Measurements from ENCODE around the gene RNF220. TPM values are rescaled to one million over a fixed set of nuclear protein-coding genes. Genes with fewer than 3 reads are reported as not detected.

Gene RNF220
- total and polyA plus RNA-seq, 9 of the 15 experiments (the other 6 are each of a cell fraction or from before 2014, with no cell fraction given) = 5.1 to 117 (median 66.9) TPM

GRCh38 chr1:44485229-44485933 lies 80.3 kb downstream of the RNF220 start (continued):
- TF ChIP-seq POLR3G (IDR thresholded peaks at IDR 0.05; ENCODE audit: extremely low read depth, insufficient read length, insufficient replicate concordance) (no peak), BRF1 (IDR thresholded peaks at IDR 0.05; ENCODE audit: borderline replicate concordance, extremely low read depth, insufficient read length) (no peak), ARID4B (CRISPR knock-in tag; IDR thresholded peaks at IDR 0.05) (no peak), FOXP4 (CRISPR knock-in tag; IDR thresholded peaks at IDR 0.05; ENCODE audit: borderline replicate concordance) (no peak), ZNF431 (CRISPR knock-in tag; IDR thresholded peaks at IDR 0.05) (no peak), E2F6 (IDR thresholded peaks at IDR 0.05; ENCODE audit: borderline replicate concordance in 1 of 2, extremely low read depth in 1 of 2, insufficient read depth in 1 of 2, insufficient read length in 1 of 2, low read depth in 1 of 2, low read length in 1 of 2, poor library complexity in 1 of 2, severe bottlenecking in 1 of 2) (no peak), MAFK (IDR thresholded peaks at IDR 0.05; ENCODE audit: low read length) (peak; percentile 94), PBX2 (CRISPR knock-in tag; IDR thresholded peaks at IDR 0.05; ENCODE audit: low read depth) (peak; percentile 81), PBX2 (tag; conservative IDR thresholded peaks at IDR 0.05; ENCODE audit: low read depth) (peak; percentile 93), ZKSCAN1 (IDR thresholded peaks at IDR 0.05; ENCODE audit: low read depth, low read length) (no peak), SMC3 (conservative IDR thresholded peaks at IDR 0.05; ENCODE audit: insufficient read depth, low read depth, low read length) (no peak), RUNX1 (IDR thresholded peaks at IDR 0.05; ENCODE audit: low read depth) (peak; percentile 59; the same call in 1 of the 2 replicates), L3MBTL2 (IDR thresholded peaks at IDR 0.05) (peak; percentile 38; the same call in 1 of the 2 replicates), PHF21A (IDR thresholded peaks at IDR 0.05; ENCODE audit: borderline replicate concordance, low read depth) (peak; percentile 98), TCF15 (CRISPR knock-in tag; IDR thresholded peaks at IDR 0.05) (no peak), HDAC3 (IDR thresholded peaks at IDR 0.05; ENCODE audit: borderline replicate concordance, partially characterized antibody) (peak; percentile 86)

Measured in K562 (cell line).